HEK293 (cell line): ENCODE measurements around the gene RPL15.
"Not testable (repeated sequence)": the region's sequence is repeated elsewhere in the genome, so short reads cannot be mapped to it uniquely, and the experiment has no call there.

Experiments
- CTCF ChIA-PET: fragments of 350-600 bp; formaldehyde crosslinking; extraction: SDS; loops from one replicate; lab custom pipeline; 2021; ENCODE audit warnings: antibody characterized with exemption; lab: Yijun Ruan, JAX
- POLR2A ChIA-PET: fragments of 300-600 bp; formaldehyde crosslinking; extraction: SDS; loops from one replicate; lab custom pipeline; 2020; ENCODE audit warnings: antibody characterized with exemption, inconsistent platforms; lab: Yijun Ruan, JAX
- H3K27ac ChIP-seq: fragments of 200-500 bp; sonication (Bioruptor generic); 2 replicates; pipeline ENCODE4 v1.5.1; 2014; ENCODE audit warnings: low read depth, low read length, control low read depth, inconsistent platforms; ENCODE audit errors: extremely low read depth
- H3K36me3 ChIP-seq, 2 experiments: fragments of 200-500 bp in 1 of 2; sonication (Bioruptor generic) in 1 of 2; 1 replicate in 1 of 2; 2 replicates in 1 of 2; pipeline ENCODE4 v1.5.1; 2014 to 2017; ENCODE audit warnings: inconsistent platforms in 2 of 2, low read length in 2 of 2; ENCODE audit not compliant: control insufficient read depth in 2 of 2, insufficient read depth in 1 of 2
- H3K4me1 ChIP-seq: fragments of 200-500 bp; sonication (Bioruptor generic); 2 replicates; pipeline ENCODE4 v1.5.1; 2014; ENCODE audit warnings: mild to moderate bottlenecking, low read length, inconsistent platforms; ENCODE audit not compliant: control insufficient read depth, insufficient read depth
- H3K4me3 ChIP-seq: 2 replicates; pipeline ENCODE4 v1.5.1; 2011; ENCODE audit warnings: low read depth, mild to moderate bottlenecking, control low read depth, low read length, moderate library complexity
- H3K9me3 ChIP-seq: fragments of 200-500 bp; sonication (Bioruptor generic); 2 replicates; pipeline ENCODE4 v1.5.1; 2014; ENCODE audit warnings: low read depth, low read length, inconsistent platforms; ENCODE audit not compliant: control insufficient read depth, insufficient read depth
- HOXA7 ChIP-seq: sonication (generic); formaldehyde crosslinking; IDR thresholded peaks from 2 replicates; pipeline ENCODE4 v1.8.1; 2022; ENCODE audit warnings: missing genetic modification reagents, borderline replicate concordance
- TCF7L2 ChIP-seq: IDR thresholded peaks from 2 replicates; pipeline ENCODE4 v1.6.1; 2011; ENCODE audit warnings: low read depth, mild to moderate bottlenecking, inconsistent platforms, low read length, moderate library complexity, borderline replicate concordance
- ZBTB8A ChIP-seq: fragments of 450-650 bp; formaldehyde crosslinking; IDR thresholded peaks from 2 replicates; pipeline ENCODE4 v1.5.1; 2016; ENCODE audit warnings: missing biosample characterization, missing genetic modification characterization
- ZNF174 ChIP-seq: fragments of 450-650 bp; formaldehyde crosslinking; IDR thresholded peaks from 2 replicates; pipeline ENCODE4 v1.5.0; 2017; ENCODE audit warnings: missing biosample characterization, mild to moderate bottlenecking, missing genetic modification characterization
- ZNF175 ChIP-seq: fragments of 450-650 bp; formaldehyde crosslinking; IDR thresholded peaks from 2 replicates; pipeline ENCODE4 v1.5.1; 2016; ENCODE audit warnings: missing biosample characterization, missing genetic modification characterization
- ZNF610 ChIP-seq: fragments of 450-650 bp; formaldehyde crosslinking; IDR thresholded peaks from 2 replicates; pipeline ENCODE4 v1.5.1; 2016; ENCODE audit warnings: missing biosample characterization, missing genetic modification characterization, borderline replicate concordance
- ZNF777 ChIP-seq: fragments of 450-650 bp; formaldehyde crosslinking; IDR thresholded peaks from 2 replicates; pipeline ENCODE4 v1.5.1; 2017; ENCODE audit warnings: missing biosample characterization, missing genetic modification characterization, borderline replicate concordance
- TF ChIP-seq, protein P1 (sequence below): fragments of 450-650 bp; formaldehyde crosslinking; IDR thresholded peaks from 2 replicates; pipeline ENCODE4 v1.5.1; 2016; ENCODE audit warnings: missing biosample characterization, missing genetic modification characterization
- TF ChIP-seq, protein P2 (sequence below): fragments of 450-650 bp; formaldehyde crosslinking; IDR thresholded peaks from 2 replicates; pipeline ENCODE4 v1.5.1; 2016; ENCODE audit warnings: missing biosample characterization, missing genetic modification characterization, borderline replicate concordance
- TF ChIP-seq, protein P3 (sequence below): fragments of 450-650 bp; formaldehyde crosslinking; IDR thresholded peaks from 2 replicates; pipeline ENCODE4; 2016; ENCODE audit warnings: missing biosample characterization, missing genetic modification characterization
- TF ChIP-seq, protein P4 (sequence below): fragments of 450-650 bp; formaldehyde crosslinking; IDR thresholded peaks from 2 replicates; pipeline ENCODE4 v1.5.1; 2016; ENCODE audit warnings: missing biosample characterization, missing genetic modification characterization
- TF ChIP-seq, protein P5 (sequence below): fragments of 450-650 bp; formaldehyde crosslinking; IDR thresholded peaks from 2 replicates; pipeline ENCODE4 v1.5.1; 2016; ENCODE audit warnings: missing biosample characterization, missing genetic modification characterization, low read depth

RPL15 gene

DNA sequence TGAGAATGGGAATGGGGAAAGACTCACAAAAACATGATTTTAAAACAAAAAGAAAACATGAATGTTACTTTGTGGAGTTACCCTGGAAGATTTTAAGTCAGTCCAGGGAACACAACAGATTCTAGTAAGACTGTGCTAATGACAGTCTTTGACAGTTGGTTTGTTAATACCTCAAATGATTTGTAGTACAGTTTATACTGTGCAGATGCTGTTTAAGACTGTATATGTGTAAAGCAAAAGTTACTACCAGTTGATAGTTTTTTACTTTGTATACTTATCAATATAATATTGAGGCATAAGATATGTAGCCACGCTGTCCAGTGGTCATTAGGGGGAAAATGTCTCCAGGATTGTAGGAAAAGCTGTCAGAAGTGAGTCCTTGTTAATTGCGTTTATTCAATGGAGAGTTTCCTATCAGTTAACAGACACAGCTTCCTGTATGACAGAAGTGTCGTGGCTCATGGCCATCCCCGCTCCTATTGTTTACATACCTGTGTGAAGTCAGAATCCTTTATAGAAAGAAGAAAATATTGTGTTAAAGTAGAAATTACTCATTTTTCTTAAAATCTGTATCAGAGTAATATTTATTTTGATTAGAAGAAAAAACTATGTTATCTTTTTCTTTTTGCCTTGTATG, 36.1 kb upstream of the RPL15 start:
- Histone ChIP-seq H3K4me1 (no peaks in the 10 kb centered on the region), H3K4me3 (no peak overlapping the region), H3K27ac (no peak overlapping the region), H3K36me3 (peaks cover 0 to 25% of the 10 kb centered on the region in 2 experiments; a peak in 1 of 3 replicates), H3K9me3 (no peaks in the 10 kb centered on the region)
- POLR2A ChIA-PET = interaction anchor here (0.7 to 0.9 kb wide), 2 partner anchors 36 to 1020 kb away, joined by 3 to 4 read pairs; partner anchors contain the start of genes NKIRAS1 and RPL15
- CTCF ChIA-PET = interaction anchor here (0.7 kb wide), 1 partner anchor 9 kb away, joined by 4 read pairs; no protein-coding TSS in a partner anchor
- TF ChIP-seq, protein P1, sequence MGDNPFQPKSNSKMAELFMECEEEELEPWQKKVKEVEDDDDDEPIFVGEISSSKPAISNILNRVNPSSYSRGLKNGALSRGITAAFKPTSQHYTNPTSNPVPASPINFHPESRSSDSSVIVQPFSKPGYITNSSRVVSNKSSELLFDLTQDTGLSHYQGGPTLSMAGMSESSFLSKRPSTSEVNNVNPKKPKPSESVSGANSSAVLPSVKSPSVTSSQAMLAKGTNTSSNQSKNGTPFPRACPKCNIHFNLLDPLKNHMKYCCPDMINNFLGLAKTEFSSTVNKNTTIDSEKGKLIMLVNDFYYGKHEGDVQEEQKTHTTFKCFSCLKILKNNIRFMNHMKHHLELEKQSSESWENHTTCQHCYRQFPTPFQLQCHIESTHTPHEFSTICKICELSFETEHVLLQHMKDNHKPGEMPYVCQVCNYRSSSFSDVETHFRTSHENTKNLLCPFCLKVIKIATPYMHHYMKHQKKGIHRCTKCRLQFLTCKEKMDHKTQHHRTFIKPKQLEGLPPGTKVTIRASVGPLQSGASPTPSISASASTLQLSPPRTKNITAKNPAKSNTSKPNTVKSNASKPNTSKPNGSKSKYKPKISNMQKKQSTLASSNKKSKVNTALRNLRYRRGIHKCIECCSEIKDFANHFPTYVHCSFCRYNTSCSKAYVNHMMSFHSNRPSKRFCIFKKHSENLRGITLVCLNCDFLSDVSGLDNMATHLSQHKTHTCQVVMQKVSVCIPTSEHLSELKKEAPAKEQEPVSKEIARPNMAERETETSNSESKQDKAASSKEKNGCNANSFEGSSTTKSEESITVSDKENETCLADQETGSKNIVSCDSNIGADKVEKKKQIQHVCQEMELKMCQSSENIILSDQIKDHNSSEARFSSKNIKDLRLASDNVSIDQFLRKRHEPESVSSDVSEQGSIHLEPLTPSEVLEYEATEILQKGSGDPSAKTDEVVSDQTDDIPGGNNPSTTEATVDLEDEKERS (tag by site-specific recombination) = no peak
- TF ChIP-seq ZBTB8A (tag by site-specific recombination) (no peak), ZNF174 (no peak), ZNF175 (tag by site-specific recombination) (no peak), ZNF610 (no peak), TCF7L2 (no peak), HOXA7 (CRISPR knock-in tag) (no peak), ZNF777 (tag by site-specific recombination) (no peak)
- TF ChIP-seq, protein P2, sequence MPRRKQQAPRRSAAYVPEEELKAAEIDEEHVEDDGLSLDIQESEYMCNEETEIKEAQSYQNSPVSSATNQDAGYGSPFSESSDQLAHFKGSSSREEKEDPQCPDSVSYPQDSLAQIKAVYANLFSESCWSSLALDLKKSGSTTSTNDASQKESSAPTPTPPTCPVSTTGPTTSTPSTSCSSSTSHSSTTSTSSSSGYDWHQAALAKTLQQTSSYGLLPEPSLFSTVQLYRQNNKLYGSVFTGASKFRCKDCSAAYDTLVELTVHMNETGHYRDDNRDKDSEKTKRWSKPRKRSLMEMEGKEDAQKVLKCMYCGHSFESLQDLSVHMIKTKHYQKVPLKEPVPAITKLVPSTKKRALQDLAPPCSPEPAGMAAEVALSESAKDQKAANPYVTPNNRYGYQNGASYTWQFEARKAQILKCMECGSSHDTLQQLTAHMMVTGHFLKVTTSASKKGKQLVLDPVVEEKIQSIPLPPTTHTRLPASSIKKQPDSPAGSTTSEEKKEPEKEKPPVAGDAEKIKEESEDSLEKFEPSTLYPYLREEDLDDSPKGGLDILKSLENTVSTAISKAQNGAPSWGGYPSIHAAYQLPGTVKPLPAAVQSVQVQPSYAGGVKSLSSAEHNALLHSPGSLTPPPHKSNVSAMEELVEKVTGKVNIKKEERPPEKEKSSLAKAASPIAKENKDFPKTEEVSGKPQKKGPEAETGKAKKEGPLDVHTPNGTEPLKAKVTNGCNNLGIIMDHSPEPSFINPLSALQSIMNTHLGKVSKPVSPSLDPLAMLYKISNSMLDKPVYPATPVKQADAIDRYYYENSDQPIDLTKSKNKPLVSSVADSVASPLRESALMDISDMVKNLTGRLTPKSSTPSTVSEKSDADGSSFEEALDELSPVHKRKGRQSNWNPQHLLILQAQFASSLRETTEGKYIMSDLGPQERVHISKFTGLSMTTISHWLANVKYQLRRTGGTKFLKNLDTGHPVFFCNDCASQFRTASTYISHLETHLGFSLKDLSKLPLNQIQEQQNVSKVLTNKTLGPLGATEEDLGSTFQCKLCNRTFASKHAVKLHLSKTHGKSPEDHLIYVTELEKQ (tag by site-specific recombination) = no peak
- TF ChIP-seq, protein P3, sequence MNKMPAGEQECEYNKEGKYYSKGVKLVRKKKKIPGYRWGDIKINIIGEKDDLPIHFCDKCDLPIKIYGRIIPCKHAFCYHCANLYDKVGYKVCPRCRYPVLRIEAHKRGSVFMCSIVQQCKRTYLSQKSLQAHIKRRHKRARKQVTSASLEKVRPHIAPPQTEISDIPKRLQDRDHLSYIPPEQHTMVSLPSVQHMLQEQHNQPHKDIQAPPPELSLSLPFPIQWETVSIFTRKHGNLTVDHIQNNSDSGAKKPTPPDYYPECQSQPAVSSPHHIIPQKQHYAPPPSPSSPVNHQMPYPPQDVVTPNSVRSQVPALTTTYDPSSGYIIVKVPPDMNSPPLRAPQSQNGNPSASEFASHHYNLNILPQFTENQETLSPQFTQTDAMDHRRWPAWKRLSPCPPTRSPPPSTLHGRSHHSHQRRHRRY (tag by site-specific recombination) = no peak
- TF ChIP-seq, protein P4, sequence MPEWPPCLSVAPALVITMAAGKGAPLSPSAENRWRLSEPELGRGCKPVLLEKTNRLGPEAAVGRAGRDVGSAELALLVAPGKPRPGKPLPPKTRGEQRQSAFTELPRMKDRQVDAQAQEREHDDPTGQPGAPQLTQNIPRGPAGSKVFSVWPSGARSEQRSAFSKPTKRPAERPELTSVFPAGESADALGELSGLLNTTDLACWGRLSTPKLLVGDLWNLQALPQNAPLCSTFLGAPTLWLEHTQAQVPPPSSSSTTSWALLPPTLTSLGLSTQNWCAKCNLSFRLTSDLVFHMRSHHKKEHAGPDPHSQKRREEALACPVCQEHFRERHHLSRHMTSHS (tag by site-specific recombination) = no peak
- TF ChIP-seq, protein P5, sequence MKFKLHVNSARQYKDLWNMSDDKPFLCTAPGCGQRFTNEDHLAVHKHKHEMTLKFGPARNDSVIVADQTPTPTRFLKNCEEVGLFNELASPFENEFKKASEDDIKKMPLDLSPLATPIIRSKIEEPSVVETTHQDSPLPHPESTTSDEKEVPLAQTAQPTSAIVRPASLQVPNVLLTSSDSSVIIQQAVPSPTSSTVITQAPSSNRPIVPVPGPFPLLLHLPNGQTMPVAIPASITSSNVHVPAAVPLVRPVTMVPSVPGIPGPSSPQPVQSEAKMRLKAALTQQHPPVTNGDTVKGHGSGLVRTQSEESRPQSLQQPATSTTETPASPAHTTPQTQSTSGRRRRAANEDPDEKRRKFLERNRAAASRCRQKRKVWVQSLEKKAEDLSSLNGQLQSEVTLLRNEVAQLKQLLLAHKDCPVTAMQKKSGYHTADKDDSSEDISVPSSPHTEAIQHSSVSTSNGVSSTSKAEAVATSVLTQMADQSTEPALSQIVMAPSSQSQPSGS (tag by site-specific recombination) = no peak

DNA sequence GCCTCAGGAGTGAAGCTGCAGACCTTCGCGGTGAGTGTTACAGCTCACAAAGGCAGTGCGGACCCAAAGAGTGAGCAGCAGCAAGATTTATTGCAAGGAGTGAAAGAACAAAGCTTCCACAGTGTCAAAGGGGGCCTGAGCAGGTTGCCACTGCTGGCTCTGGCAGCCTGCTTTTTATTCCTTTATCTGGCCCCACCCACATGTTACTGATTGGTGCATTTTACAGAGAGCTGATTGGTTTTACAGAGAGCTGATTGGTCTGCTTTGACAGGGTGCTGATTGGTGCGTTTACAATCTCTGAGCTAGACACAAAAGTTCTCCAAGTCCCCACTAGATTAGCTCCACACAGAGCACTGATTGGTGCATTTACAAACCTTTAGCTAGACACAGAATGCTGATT, 34.9 kb upstream of the RPL15 start:
- H3K27ac ChIP-seq, POLR2A ChIA-PET, H3K9me3 ChIP-seq, H3K4me3 ChIP-seq, H3K4me1 ChIP-seq: not testable (repeated sequence)
- H3K36me3 ChIP-seq = peaks cover 0 to 25% of the 10 kb centered on the region in 2 experiments; a peak in 1 of 3 replicates
- CTCF ChIA-PET = interaction anchor here (0.6 kb wide), 1 partner anchor 14 kb away, joined by 4 read pairs; no protein-coding TSS in a partner anchor
